SIG-M5 (cell line): ENCODE results near the gene YIF1A.
"Not testable (repeated sequence)": the region's sequence is repeated elsewhere in the genome, so short reads cannot be mapped to it uniquely, and the experiment has no call there.

Source experiments
- DNase-seq: peaks from one replicate; lab custom pipeline; 2025; lab: John Stamatoyannopoulos, UW

Gene YIF1A

GRCh38 chr11:66326261-66327111 lies 37.5 kb upstream of the YIF1A start:
- DNase-seq, result no peak

- no peak for DNase-seq
Measured at GRCh38 chr11:66325263-66325671, 36.3 kb upstream of the YIF1A start.

DNA sequence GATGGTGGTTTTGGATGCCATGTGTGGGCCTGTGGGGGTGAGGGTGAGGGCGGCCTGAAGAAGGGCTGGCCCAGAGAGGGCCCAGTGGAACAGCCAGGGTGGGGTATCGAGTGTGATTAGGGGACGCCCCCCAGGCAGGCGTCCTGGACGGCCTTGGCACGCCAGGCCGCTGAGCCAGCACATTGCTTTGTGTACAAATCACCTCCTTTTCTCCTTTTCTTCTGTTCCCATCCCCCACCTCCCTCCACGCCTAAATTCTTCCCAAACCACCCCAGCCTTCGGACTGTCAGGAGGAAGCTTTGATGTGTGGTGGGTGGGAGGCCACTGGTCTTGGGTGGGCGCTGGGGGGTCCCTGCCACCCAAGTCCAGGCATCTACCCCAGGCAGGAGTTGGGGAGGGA lies 35.7 kb upstream of the YIF1A start:
- DNase-seq, result no peak

- no peak for DNase-seq
Measured at GRCh38 chr11:66323684-66324083, 34.7 kb upstream of the YIF1A start.

DNA sequence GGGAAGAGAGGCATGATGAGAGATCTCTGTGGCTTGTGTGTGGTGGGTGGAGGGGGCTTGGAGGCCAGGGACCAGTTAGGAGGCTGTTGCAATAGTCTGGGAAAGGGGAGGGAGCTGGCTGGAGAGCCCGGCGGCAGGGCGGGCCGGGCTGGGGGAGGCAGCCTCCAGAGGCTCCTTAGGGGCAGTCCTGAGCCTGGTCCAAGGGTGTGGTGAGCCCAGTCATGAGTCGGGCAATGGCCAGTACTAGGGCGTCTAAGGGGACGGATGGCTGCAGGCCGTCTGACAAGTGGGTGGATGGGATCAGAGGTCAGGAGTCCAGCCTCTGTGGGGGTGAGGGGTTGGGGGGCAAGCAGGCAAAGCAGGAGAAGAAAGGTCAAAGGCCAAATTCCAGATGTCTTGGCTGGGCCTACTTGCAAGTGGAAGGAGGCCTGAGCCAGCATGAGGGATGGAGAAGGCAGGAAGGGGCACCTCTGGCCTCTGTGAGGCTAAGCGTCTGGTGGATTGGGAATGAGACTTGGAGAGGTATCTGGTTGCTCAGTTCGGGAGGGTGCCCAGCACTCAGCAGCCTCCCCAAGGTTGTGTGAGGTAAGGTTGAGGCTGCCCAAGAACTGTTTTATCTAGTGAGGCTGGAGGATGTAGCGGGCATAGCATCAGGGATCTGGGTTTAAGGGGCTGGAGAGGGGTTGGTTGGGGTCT lies 33.9 kb upstream of the YIF1A start:
- DNase-seq, result no peak

GRCh38 chr11:66321606-66322005 lies 32.7 kb upstream of the YIF1A start:
- DNase-seq, result no peak

- not testable (repeated sequence) for DNase-seq
Measured at GRCh38 chr11:66320748-66321147, 31.8 kb upstream of the YIF1A start.

DNA sequence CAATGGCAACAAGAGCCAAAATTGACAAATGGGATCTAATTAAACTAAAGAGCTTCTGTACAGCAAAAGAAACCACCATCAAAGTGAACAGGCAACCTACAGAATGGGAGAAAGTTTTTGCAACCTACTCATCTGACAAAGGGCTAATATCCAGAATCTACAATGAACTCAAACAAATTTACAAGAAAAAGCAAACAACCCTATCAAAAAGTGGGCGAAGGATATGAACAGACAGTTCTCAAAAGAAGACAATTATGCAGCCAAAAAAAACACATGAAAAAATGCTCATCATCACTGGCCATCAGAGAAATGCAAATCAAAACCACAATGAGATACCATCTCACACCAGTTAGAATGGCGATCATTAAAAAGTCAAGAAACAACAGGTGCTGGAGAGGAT lies 31.3 kb upstream of the YIF1A start:
- not testable (repeated sequence) for DNase-seq

DNA sequence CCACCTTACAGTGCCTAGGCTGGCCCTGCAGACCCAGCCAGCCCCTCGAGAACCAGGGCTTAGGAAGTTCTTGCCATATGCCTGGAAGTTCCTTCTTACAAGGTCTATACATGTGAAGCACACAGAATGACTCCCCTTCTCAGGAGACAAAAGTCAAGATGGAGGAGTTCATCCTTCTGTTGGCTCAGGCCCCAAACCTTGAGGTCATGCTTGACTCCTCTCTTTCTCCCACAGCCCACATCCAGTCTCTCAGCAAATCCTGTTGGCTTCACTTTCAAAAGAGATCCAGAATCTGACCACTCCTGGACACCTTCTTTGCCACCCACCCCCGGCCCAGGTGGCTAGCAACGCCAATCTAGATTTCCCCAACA lies 29.6 kb upstream of the YIF1A start:
- DNase-seq, result no peak

GRCh38 chr11:66317723-66318599 lies 29.0 kb upstream of the YIF1A start:
- DNase-seq, result peak; percentile 86

- no peak for DNase-seq
Measured at GRCh38 chr11:66317322-66317722, 28.4 kb upstream of the YIF1A start.

DNA sequence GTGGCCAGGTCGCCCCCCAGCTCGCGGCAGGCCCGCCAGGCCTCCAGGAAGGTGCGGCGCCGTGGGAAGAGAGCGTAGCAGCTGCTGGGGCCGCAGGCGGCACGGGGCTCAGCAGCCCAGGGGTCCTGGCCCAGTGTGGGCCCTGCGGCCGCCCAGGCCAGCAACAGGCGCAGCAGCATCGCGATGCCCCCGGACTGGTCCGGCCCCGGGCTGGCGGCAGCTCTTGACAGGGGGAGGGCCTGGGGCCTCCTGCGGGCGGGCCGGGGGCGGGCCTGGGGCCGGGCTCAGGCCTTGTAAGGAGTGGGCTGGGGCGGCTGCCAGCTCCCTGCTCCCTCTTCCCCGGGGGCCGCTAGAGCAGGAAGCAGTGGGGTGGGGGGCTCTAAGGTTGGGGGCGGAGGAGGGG lies 27.9 kb upstream of the YIF1A start, which contains the start of gene CD248:
TSS of gene CD248 (minus strand) at position 196 of the 403 bp plus-strand sequence. CDS start at position 179, 17 bp downstream.
- no peak for DNase-seq

GRCh38 chr11:66315921-66316811 lies 27.2 kb upstream of the YIF1A start:
- DNase-seq, result no peak

DNA sequence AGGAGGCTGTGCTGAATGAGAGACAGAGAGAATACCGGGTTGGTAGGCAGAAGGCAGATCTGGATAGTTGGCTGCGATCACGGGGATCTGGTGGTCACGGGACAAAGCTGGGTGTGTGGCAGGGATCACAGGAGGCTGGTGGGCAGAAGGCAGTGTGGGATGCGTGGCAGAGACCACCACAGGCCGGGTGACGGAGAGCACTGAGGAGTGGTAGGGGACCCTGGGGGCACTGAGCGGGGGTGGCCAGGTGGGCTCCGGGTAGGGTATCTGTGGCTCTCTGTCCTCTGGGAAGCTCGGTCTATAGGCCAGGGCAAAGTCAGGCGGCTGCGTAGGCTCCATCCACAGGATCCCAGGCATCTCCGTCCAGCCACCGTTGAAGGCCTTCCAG lies 26.5 kb upstream of the YIF1A start:
- no peak for DNase-seq

- DNase-seq, result no peak
Measured at GRCh38 chr11:66314561-66315497, 25.9 kb upstream of the YIF1A start.

DNA sequence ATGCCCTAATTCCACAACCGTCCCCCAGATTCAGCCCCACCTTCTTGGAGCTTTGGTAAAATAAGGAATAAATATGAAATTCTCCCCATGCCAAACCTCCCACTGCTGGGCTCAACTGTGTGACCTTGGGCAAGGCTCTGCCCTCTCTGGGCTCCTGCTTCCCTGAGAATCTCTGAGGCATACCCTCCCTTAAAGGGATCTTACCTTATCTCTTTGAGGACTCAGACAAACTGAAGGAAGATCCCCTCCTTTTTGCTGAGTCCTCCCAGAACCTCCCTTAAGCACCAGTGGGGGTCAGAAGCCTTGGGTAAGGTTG lies 25.2 kb upstream of the YIF1A start:
- no peak for DNase-seq

- no peak for DNase-seq
Measured at GRCh38 chr11:66313321-66314185, 24.6 kb upstream of the YIF1A start.

DNA sequence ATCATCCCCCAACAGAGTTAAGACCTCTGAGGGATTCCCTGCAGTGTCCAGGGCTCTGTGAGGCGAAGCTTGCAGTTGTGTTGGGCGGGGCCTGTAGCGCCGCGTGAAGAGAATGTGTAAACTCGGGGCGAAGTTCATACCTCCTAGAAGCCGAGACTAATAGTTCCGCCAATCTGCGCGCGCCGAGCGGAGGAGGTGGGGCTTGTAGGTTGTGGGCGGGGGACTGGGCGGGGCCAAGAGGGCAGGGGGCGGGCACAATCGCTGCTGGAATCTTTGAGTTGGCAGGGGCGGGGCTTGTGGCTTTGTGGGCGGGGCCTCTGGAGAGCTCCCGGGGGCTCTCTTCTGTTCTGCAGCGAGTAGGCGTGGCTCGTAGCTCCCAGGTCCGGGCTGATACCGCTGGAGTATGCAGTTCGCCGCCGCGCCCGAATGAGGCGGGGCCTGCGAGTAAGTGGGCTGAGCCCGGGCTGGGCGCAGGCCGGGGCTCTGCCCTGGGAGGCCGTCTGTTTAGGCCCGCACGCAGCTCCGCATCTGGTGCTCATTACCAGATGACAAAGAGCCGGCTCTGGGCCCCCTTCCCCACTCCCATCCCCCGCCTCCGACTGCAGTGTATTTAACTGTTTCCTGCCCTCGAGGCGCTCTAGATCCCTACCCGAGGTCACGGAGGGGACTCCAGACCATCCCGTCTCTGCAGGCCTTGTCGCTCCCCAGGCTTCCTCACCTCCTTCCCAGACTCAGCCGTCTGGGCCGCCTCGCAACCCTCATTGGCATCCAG lies 23.8 kb upstream of the YIF1A start:
- peak; percentile 81 for DNase-seq
